DMS 273 (cell line): ENCODE results near the gene ITGA7.

Experiments used
- DNase-seq: peaks from one replicate; lab custom pipeline; 2025; ENCODE audit not compliant: unreplicated experiment; lab: John Stamatoyannopoulos, UW

ITGA7 gene

GRCh38 chr12:55687746-55688145 is 20.0 kb downstream of the ITGA7 start:
- DNase-seq = no peak

- DNase-seq = peak; percentile 16
Observed at GRCh38 chr12:55686366-55687010, 21.2 kb downstream of the ITGA7 start.

GRCh38 chr12:55685671-55686070 is 22.0 kb downstream of the ITGA7 start:
- DNase-seq = no peak

- no peak for DNase-seq
Observed at GRCh38 chr12:55684761-55685370, 22.8 kb downstream of the ITGA7 start.

GRCh38 chr12:55683676-55684075 is 24.0 kb downstream of the ITGA7 start:
- DNase-seq = no peak

- peak; percentile 51 for DNase-seq
Observed at GRCh38 chr12:55682087-55682796, 25.5 kb downstream of the ITGA7 start.

- DNase-seq = peak; percentile 91
Observed at GRCh38 chr12:55681142-55682077, 26.3 kb downstream of the ITGA7 start.

- no peak for DNase-seq
Observed at GRCh38 chr12:55679691-55680090, 28.0 kb downstream of the ITGA7 start.

- DNase-seq = no peak
Observed at GRCh38 chr12:55676707-55677106, 31.0 kb downstream of the ITGA7 start.

- DNase-seq = no peak
Observed at GRCh38 chr12:55675666-55676065, 32.0 kb downstream of the ITGA7 start.

GRCh38 chr12:55673638-55674037 is 34.1 kb downstream of the ITGA7 start:
- DNase-seq = no peak

- DNase-seq = no peak
Observed at GRCh38 chr12:55671746-55672145, 36.0 kb downstream of the ITGA7 start.

- no peak for DNase-seq
Observed at GRCh38 chr12:55670276-55670675, 37.4 kb downstream of the ITGA7 start.

- DNase-seq = no peak
Observed at GRCh38 chr12:55666508-55666907, 41.2 kb downstream of the ITGA7 start.

GRCh38 chr12:55664826-55665225 is 42.9 kb downstream of the ITGA7 start:
- DNase-seq = no peak

GRCh38 chr12:55663391-55663790 is 44.3 kb downstream of the ITGA7 start:
- no peak for DNase-seq

- DNase-seq = peak; percentile 66
Observed at GRCh38 chr12:55659486-55660385, 48.0 kb downstream of the ITGA7 start.

GRCh38 chr12:55658635-55659391 is 48.9 kb downstream of the ITGA7 start:
- DNase-seq = no peak

GRCh38 chr12:55658212-55658611 is 49.5 kb downstream of the ITGA7 start:
- no peak for DNase-seq
